GM19397 (cell line): ENCODE measurements around the gene KIF3B.

Source experiments
- ATAC-seq: cut with Tn5 transposase; IDR thresholded peaks from one replicate; pipeline ENCODE4 v1.9.1; 2021; ENCODE audit warnings: mild to moderate bottlenecking, moderate library complexity; ENCODE audit not compliant: unreplicated experiment

KIF3B gene

GRCh38 chr20:32277361-32278198 is at the start of gene KIF3B:
Gene KIF3B (plus strand): TSS chr20:32277651. CDS start chr20:32309778, 32,127 bp downstream.
- peak; percentile 77 for ATAC-seq

- ATAC-seq: no peak
These were observed 49.4 kb upstream of the KIF3B start for GRCh38 chr20:32227744-32228688.

- no peak for ATAC-seq
These were observed 48.2 kb upstream of the KIF3B start for GRCh38 chr20:32229251-32229747.

- no peak for ATAC-seq
These were observed 46.7 kb upstream of the KIF3B start for GRCh38 chr20:32230707-32231106.

GRCh38 chr20:32231245-32231644 is 46.2 kb upstream of the KIF3B start:
- no peak for ATAC-seq

- no peak for ATAC-seq
These were observed 45.6 kb upstream of the KIF3B start for GRCh38 chr20:32231847-32232246.

GRCh38 chr20:32232326-32232886 is 45.0 kb upstream of the KIF3B start:
- no peak for ATAC-seq

GRCh38 chr20:32233286-32233685 is 44.2 kb upstream of the KIF3B start:
- ATAC-seq: no peak

GRCh38 chr20:32234135-32234808 is 43.2 kb upstream of the KIF3B start:
- no peak for ATAC-seq

GRCh38 chr20:32235331-32236047 is 42.0 kb upstream of the KIF3B start:
- no peak for ATAC-seq

- ATAC-seq: no peak
These were observed 41.4 kb upstream of the KIF3B start for GRCh38 chr20:32236048-32236533.

- no peak for ATAC-seq
These were observed 40.6 kb upstream of the KIF3B start for GRCh38 chr20:32236819-32237218.

GRCh38 chr20:32237419-32237818 is 40.0 kb upstream of the KIF3B start:
- ATAC-seq: no peak

- no peak for ATAC-seq
These were observed 38.7 kb upstream of the KIF3B start for GRCh38 chr20:32238483-32239425.

- no peak for ATAC-seq
These were observed 37.2 kb upstream of the KIF3B start for GRCh38 chr20:32240205-32240604.

- ATAC-seq: no peak
These were observed 35.6 kb upstream of the KIF3B start for GRCh38 chr20:32241807-32242206.

GRCh38 chr20:32244150-32244823 is 33.2 kb upstream of the KIF3B start:
- no peak for ATAC-seq

- ATAC-seq: no peak
These were observed 32.5 kb upstream of the KIF3B start for GRCh38 chr20:32244959-32245358.
